ENCODE results near the gene TEX9. TPM values are rescaled to one million over a fixed set of nuclear protein-coding genes. Genes with fewer than 3 reads are reported as not detected.

Gene TEX9
- total RNA-seq, 1 donor from 2014 or later: 8.8 TPM

DNA sequence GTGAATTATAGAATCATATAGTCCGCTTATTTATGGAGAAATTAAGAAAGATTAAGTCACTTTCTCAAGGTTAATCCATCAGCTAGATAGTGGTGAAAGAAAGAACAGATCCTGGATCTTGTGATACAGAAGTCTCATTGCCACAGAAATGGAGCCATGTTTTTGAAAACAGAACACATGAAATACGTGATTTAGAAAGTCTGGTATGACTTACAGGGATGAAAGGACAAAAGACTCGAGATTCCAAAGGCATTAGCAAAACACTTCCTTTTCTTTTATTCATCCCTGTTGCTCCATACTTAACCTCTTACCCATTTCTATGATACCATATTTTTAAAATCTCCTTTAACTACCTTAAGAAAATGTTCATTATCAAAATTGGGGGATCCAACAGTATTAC is 40.0 kb upstream of the TEX9 start:
- H3K4me3 ChIP-seq (ENCODE audit: low read depth, low read length): no peak overlapping the region
- H3K27me3 ChIP-seq (ENCODE audit: control insufficient read depth, insufficient read depth, low read length): no peaks in the 10 kb centered on the region
- no peaks in the 10 kb centered on the region for H3K36me3 ChIP-seq (ENCODE audit: control insufficient read depth, insufficient read depth, low read length)
- no peak for DNase-seq (ENCODE audit: low read depth)
- TF ChIP-seq, protein P1, sequence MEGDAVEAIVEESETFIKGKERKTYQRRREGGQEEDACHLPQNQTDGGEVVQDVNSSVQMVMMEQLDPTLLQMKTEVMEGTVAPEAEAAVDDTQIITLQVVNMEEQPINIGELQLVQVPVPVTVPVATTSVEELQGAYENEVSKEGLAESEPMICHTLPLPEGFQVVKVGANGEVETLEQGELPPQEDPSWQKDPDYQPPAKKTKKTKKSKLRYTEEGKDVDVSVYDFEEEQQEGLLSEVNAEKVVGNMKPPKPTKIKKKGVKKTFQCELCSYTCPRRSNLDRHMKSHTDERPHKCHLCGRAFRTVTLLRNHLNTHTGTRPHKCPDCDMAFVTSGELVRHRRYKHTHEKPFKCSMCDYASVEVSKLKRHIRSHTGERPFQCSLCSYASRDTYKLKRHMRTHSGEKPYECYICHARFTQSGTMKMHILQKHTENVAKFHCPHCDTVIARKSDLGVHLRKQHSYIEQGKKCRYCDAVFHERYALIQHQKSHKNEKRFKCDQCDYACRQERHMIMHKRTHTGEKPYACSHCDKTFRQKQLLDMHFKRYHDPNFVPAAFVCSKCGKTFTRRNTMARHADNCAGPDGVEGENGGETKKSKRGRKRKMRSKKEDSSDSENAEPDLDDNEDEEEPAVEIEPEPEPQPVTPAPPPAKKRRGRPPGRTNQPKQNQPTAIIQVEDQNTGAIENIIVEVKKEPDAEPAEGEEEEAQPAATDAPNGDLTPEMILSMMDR (IDR thresholded peaks at IDR 0.05; ENCODE audit: insufficient read depth, low read length, poor library complexity, severe bottlenecking): no peak

DNA sequence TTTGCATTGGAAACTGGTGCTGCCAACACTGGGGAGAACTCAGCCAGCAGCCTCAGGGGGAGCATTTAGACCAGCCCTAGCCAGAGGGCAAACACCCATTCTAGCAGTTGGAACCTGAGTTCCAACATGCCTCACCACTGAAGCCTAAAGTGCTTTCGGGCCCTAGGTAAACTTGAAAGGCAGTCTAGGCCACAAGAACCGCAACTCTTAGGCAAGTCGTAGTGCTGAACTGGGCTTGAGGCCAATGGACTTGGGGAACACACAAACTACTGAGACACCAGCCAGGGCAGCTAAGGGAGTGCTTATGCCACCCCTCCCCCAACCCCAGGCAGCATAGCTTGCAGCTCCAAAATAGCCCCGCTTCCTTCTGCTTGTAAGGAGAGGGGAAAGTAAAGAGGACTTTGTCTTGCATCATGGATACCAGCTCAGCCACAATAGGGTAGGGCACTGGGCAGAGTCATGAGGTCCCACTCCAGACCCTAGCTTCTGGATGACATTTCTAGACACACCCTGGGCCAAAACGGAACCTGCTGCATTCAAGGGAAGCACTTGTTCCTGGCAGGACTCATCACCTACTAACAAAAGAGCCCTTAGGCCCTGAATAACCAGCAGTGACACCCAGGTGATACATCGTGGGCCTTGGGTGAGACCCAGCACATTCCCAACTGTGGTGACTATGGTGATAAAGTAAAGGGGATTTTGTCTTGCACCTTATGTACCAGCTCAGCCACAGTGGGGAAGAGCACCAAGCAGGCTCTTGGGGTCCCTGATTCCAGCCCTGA is 37.3 kb upstream of the TEX9 start:
- no peak for DNase-seq (ENCODE audit: low read depth)

DNA sequence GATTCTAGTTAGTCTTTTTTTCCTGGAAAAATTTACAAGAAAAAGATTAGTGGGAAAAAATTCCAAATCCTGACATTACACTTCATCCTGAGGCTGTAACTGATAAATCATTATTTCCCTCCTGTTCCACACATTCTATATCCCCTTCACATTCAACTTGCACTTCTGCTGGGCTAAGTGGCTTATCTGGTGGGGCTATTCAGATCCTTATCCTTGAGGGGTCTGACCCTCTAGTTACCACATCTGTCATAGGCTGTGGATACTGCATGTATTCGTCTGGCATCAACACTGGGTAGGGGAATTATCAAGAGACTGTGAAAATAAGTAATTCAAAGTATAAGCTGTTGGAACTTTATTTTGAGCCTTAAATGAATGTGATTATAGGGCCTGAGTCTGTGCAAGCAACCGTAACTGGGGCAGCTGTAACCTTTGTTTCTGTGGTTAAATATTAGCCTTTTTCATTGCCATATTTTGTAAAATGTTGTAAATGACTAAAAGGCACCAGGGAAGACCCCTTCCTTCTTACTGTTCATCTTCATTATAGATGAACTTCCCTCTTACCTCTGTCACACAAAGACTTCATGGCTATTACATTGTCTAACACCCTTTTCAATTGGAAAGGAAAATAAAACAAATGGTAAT is 28.0 kb upstream of the TEX9 start:
- no peaks in the 10 kb centered on the region for H3K36me3 ChIP-seq (ENCODE audit: control insufficient read depth, insufficient read depth, low read length)
- no peak for DNase-seq (ENCODE audit: low read depth)
- TF ChIP-seq, protein P1 (IDR thresholded peaks at IDR 0.05; ENCODE audit: insufficient read depth, low read length, poor library complexity, severe bottlenecking): no peak
- H3K4me3 ChIP-seq (ENCODE audit: low read depth, low read length): no peak overlapping the region
- no peaks in the 10 kb centered on the region for H3K27me3 ChIP-seq (ENCODE audit: control insufficient read depth, insufficient read depth, low read length)

More for the DNA sequence above, 37.3 kb upstream of the TEX9 start:
- TF ChIP-seq, protein P1 (IDR thresholded peaks at IDR 0.05; ENCODE audit: insufficient read depth, low read length, poor library complexity, severe bottlenecking): no peak
- no peaks in the 10 kb centered on the region for H3K27me3 ChIP-seq (ENCODE audit: control insufficient read depth, insufficient read depth, low read length)
- no peaks in the 10 kb centered on the region for H3K36me3 ChIP-seq (ENCODE audit: control insufficient read depth, insufficient read depth, low read length)
- no peak overlapping the region for H3K4me3 ChIP-seq (ENCODE audit: low read depth, low read length)

DNA sequence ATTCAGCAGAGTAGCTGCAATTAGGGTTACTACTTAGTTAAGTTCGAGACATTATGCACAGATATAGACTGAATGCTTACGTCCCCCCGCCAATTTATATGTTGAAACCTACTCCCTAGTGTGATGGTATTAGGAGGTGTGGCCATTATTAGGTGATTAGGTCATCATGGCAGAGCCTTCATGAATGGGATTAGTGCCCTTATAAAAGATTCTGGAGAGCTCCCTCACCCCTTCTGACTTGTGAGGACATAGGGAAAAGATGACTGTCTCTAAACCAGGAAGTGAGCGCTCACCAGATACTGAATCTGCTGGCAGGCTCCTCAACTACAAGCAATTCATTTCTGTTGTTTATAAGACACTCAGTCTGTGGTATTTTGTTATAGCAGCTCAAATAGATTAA is 25.6 kb upstream of the TEX9 start:
- H3K27me3 ChIP-seq (ENCODE audit: control insufficient read depth, insufficient read depth, low read length): no peaks in the 10 kb centered on the region
- no peak for DNase-seq (ENCODE audit: low read depth)
- H3K36me3 ChIP-seq (ENCODE audit: control insufficient read depth, insufficient read depth, low read length): no peaks in the 10 kb centered on the region
- no peak overlapping the region for H3K4me3 ChIP-seq (ENCODE audit: low read depth, low read length)
- TF ChIP-seq, protein P1 (IDR thresholded peaks at IDR 0.05; ENCODE audit: insufficient read depth, low read length, poor library complexity, severe bottlenecking): no peak

DNA sequence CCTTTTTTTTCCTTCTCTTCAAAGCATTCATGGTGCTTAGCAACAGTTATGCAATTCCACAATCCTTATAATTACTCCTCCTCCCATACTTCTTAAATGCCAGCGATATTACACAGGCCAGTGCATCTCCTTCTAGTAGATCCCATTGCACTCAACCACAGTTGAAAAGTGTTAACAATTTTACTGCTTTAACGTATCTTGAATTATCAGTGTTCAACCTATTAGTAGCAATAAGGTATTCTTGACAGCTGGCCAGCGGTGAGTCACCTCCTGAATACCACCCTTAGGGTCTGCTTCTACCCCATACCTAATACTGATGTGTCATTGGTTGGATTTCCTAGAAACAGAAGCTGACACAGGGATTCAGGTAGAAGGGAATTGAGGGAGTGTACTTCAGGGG is 24.0 kb upstream of the TEX9 start:
- Histone ChIP-seq H3K27me3 (ENCODE audit: control insufficient read depth, insufficient read depth, low read length) (no peaks in the 10 kb centered on the region), H3K4me3 (ENCODE audit: low read depth, low read length) (no peak overlapping the region), H3K36me3 (ENCODE audit: control insufficient read depth, insufficient read depth, low read length) (no peaks in the 10 kb centered on the region)
- no peak for DNase-seq (ENCODE audit: low read depth)
- TF ChIP-seq, protein P1 (IDR thresholded peaks at IDR 0.05; ENCODE audit: insufficient read depth, low read length, poor library complexity, severe bottlenecking): no peak
